Umbilical cord (tissue), 2 donors: Measurements from ENCODE around the gene APC2. TPM values are rescaled to one million over a fixed set of nuclear protein-coding genes. Genes with fewer than 3 reads are reported as not detected.
"Not testable (repeated sequence)": the region's sequence is repeated elsewhere in the genome, so short reads cannot be mapped to it uniquely, and the experiment has no call there.

Experiments used
- DNase-seq: peaks from one replicate; pipeline ENCODE4 v3.0.0-alpha.2; 2015; ENCODE audit warnings: low spot score
- total RNA-seq: library from RNA; depleted of rRNA; stranded (reverse); fragments of >200 nt; gene quantifications from one replicate; pipeline ENCODE4 v1.2.3, GENCODE V29; 2014; ENCODE audit warnings: low replicate concordance; ENCODE audit not compliant: insufficient read depth

Gene APC2
- total RNA-seq, 1 donor from 2014 or later = 0.72 TPM

DNA sequence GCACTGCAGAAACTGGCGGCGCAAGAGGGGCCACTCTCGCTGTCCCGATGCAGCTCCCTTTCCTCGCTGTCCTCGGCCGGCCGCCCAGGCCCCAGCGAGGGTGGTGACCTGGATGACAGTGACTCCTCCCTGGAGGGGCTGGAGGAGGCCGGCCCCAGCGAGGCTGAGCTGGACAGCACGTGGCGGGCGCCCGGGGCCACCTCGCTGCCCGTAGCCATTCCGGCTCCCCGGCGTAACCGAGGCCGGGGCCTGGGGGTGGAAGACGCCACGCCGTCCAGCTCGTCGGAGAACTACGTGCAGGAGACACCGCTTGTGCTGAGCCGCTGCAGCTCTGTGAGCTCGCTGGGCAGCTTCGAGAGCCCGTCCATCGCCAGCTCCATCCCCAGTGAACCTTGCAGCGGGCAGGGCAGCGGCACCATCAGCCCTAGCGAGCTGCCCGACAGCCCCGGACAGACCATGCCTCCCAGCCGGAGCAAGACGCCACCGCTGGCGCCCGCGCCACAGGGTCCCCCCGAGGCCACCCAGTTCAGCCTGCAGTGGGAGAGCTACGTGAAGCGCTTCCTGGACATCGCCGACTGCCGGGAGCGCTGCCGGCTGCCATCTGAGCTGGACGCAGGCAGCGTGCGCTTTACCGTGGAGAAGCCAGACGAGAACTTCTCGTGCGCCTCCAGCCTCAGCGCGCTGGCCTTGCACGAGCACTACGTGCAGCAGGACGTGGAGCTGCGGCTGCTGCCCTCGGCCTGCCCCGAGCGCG is 16.7 kb downstream of the APC2 start:
- no peak for DNase-seq

DNA sequence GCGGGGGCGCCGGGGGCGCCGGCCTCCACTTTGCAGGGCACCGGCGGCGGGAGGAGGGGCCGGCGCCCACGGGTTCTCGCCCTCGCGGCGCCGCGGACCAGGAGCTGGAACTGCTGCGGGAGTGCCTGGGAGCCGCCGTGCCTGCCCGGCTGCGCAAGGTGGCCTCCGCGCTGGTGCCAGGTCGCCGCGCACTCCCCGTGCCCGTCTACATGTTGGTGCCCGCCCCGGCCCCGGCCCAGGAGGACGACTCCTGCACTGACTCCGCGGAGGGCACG is 17.2 kb downstream of the APC2 start:
- DNase-seq = no peak

DNA sequence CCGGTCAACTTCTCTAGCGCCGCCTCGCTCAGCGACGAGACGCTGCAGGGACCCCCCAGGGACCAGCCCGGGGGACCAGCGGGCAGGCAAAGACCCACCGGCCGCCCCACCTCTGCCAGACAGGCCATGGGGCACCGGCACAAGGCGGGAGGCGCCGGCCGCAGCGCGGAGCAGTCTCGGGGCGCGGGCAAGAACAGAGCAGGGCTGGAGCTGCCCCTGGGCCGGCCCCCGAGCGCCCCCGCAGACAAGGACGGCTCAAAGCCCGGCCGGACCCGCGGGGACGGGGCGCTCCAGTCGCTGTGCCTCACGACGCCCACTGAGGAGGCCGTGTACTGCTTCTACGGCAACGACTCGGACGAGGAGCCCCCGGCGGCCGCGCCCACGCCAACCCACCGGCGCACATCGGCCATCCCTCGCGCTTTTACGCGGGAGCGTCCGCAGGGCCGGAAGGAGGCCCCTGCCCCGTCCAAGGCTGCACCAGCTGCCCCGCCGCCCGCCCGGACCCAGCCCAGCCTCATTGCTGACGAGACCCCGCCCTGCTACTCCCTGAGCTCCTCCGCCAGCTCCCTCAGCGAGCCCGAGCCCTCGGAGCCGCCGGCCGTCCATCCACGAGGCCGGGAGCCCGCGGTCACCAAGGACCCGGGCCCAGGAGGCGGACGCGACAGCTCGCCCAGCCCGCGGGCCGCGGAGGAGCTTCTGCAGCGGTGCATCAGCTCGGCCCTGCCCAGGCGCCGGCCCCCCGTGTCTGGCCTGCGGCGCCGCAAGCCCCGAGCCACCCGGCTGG is 17.8 kb downstream of the APC2 start:
- no peak for DNase-seq

DNA sequence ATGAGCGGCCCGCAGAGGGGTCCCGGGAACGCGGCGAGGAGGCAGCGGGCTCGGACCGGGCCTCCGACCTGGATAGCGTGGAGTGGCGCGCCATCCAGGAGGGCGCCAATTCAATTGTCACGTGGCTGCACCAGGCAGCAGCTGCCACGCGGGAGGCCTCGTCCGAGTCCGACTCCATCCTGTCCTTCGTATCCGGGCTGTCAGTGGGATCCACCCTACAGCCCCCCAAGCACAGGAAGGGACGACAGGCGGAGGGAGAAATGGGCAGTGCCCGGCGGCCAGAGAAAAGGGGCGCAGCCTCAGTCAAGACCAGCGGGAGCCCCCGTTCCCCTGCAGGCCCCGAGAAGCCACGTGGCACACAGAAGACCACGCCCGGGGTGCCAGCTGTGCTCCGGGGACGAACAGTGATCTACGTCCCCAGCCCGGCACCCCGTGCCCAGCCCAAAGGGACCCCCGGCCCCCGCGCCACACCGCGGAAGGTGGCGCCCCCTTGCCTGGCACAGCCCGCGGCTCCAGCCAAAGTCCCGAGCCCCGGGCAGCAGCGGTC is 18.4 kb downstream of the APC2 start:
- no peak for DNase-seq

DNA sequence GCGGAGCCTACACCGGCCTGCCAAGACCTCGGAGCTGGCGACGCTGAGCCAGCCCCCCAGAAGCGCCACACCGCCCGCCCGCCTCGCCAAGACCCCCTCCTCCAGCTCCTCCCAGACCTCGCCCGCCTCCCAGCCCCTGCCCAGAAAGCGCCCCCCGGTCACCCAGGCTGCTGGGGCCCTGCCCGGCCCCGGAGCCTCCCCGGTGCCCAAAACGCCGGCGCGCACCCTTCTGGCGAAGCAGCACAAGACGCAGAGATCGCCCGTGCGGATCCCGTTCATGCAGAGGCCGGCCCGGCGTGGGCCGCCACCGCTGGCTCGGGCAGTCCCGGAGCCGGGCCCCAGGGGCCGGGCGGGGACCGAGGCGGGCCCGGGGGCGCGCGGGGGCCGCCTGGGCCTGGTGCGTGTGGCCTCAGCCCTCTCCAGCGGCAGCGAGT is 18.9 kb downstream of the APC2 start:
- DNase-seq = no peak

DNA sequence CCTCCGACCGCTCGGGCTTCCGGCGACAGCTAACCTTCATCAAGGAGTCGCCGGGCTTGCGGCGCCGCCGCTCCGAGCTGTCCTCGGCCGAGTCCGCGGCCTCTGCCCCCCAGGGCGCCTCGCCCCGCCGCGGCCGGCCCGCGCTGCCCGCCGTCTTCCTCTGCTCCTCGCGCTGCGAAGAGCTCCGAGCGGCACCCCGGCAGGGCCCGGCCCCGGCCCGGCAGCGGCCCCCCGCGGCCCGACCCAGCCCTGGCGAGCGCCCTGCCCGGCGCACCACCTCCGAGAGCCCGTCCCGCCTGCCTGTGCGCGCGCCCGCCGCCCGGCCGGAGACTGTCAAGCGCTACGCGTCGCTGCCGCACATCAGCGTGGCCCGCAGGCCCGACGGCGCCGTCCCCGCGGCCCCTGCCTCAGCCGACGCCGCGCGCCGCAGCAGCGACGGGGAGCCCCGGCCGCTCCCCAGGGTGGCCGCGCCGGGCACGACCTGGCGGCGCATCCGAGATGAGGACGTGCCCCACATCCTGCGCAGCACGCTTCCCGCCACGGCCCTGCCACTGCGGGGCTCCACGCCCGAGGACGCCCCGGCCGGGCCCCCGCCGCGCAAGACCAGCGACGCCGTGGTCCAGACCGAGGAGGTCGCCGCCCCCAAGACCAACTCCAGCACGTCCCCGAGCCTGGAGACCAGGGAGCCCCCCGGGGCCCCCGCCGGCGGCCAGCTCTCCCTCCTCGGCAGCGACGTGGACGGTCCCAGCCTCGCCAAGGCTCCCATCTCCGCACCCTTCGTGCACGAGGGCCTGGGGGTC is 19.5 kb downstream of the APC2 start:
- DNase-seq = no peak

DNA sequence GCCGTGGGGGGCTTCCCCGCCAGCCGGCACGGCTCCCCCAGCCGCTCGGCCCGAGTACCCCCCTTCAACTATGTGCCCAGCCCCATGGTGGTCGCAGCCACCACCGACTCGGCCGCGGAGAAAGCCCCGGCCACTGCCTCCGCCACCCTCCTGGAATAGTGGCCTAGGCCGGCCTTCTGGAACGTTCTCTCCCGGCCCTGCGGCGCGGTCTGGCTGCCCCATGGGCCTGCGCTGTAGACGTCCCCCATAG is 20.1 kb downstream of the APC2 start:
- no peak for DNase-seq

DNA sequence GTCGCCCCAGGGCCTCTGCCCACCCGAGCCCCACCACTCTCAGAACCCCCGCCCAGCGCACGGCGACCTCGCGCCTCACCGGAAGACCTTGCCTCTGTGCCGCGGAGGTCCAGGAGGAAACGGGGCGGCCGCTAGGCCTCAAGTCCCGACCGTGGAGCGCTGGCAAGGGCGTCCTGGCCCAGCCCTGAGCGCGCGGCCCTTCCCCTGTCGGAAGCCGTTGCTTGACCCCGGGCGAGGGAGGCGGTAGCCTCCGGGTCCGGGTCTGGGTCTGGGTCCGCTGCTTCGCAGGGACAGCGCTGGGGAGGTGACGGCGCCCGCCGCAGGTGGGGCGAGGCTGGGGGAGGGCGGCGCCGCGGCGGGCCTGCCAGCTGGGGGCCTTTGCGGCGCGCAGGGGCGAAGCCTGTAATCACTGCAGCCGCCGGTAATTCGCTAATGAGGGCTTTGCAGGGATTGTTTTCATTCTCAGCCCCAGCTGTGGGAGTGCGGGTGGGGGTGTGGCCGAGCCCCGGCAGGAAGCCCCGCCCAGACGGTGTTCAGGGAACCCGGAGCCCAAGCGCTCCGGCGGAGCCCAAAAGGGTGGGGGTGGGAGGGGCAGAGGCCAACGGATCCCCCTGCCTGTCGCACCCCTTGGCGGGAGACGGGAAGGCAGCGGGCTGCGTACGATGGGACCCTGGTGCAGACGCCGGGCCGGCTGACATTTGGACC is 20.5 kb downstream of the APC2 start:
- DNase-seq = no peak

DNA sequence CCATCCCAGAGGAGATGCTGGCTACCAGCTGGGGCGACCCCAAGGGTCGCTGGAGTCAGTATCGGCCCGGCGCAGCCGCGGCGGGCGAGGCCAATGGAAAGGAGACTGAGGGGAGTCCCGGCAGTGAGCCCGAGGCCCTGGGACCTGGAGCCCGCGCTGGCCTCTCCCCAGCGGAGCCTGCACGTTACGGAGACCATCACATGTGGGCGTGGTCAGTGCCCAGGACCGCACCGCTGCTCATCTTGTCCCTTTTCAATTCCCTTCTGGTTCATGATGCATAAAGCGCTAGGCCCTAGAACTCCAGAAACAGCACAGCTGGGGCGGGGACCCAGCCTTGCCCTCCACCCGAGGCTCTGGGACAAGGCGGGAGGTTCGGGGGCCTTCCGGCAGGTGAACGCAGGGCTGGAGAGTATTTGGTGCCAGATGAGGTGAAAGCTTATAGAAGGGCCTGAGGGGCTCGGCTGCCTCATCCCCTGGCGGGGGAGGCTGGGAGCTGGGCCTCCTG is 21.1 kb downstream of the APC2 start:
- DNase-seq = no peak

DNA sequence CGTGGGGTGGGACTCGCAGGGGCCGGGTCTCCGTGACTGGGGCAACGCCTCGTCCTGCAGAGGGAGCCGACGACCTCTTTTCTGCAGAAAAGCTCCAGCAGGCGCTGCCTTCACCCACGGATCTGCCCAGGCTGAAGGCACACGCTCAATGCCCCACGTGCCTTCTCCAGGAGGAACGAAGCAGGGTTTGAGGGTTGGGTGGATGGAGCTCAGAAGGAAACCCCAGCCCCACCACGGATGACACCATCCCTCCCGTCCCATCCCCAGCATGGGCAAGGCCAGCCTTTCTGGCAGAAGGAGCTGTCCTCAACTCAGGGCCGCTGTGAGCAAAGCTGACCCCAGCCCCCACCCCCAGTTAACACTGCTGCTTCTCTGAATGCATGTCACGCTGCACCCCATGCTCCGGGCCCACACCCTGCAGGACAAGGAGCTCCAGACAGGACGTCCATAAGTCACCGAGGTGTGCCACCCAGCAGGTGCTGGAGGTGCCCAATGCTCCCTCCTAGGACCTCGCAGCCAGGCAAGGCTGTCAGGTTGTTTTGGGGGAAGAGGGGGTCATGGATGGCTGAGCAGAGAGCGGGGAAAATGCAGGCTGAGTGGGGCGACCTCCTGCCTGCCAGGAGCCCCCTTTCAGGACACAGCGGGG is 21.7 kb downstream of the APC2 start:
- no peak for DNase-seq

DNA sequence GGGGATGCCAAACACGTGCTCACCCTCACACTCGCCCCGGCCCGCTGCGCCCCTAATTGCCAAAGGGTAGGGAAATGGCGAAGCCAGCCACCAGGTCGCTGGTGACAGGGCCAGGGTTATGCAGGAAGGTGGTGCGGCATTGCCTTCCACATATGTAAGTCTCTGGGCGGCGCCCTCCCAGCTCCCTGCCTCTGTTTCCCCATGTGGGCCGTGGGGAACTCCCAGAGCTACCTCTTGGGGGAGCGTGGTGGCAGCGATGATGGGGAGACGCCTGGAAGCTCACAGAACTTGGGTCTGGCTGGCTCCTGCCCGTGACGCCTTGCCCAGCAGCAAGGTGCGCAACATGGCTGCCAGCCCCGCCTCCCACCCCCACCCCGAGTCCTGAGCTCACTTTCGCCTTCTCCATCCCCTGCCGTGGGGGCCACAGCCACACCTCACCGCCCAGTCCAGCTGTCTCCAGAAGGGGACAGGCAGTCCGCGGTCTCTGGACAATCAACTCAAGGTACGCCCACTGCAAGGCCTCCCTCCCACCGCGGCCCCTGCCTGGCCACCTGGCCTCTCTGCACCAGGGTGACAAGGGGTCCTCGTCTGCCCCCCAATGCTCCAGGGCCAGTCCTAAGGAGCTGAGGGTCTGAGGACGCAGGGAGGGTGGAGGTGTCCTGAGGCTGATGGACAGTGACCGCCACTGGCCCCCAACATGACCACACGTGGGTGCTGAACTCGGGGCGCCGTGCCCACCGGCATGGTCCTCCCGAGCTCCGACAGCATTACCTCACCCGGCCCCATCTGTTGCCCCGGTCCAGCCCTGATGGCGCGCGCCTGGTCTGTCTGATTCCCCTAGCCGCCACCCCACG is 22.5 kb downstream of the APC2 start:
- DNase-seq = no peak

DNA sequence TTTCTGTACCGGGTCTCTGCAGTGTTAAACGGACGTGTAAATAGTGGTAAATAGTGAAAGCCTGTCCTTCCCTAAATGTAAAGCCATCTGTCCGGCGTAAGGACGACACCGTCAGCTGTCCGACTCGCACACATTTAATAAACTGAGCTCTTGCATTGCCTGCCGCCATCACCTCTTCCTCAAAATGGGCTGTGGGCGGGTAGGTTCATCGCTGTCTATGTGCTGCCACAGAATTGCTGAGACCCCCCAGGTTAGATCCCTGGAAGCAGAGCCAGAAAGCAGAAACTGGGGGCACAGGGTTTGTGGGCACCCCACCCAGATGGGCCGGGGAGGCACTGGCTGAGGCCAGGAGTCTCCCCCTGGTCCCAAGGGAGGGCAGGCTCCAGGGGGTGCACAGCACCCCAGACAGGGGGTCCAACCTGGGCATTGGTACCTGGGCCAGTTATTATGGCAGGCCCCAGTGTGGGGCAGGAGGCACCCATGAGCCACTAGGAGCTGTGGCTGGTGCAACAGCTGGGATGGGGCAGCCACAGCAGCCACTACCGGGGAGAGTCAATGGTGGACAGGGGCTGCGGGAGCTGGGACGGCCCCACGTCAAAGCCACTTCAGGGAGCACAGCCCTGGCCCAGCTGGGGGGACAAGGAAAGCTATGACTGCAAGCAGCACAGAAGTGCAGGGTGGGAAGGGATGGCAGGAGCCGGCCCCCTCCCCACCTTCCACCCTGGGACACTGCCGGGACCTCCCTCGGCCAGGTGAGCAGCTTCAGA is 23.3 kb downstream of the APC2 start:
- no peak for DNase-seq

DNA sequence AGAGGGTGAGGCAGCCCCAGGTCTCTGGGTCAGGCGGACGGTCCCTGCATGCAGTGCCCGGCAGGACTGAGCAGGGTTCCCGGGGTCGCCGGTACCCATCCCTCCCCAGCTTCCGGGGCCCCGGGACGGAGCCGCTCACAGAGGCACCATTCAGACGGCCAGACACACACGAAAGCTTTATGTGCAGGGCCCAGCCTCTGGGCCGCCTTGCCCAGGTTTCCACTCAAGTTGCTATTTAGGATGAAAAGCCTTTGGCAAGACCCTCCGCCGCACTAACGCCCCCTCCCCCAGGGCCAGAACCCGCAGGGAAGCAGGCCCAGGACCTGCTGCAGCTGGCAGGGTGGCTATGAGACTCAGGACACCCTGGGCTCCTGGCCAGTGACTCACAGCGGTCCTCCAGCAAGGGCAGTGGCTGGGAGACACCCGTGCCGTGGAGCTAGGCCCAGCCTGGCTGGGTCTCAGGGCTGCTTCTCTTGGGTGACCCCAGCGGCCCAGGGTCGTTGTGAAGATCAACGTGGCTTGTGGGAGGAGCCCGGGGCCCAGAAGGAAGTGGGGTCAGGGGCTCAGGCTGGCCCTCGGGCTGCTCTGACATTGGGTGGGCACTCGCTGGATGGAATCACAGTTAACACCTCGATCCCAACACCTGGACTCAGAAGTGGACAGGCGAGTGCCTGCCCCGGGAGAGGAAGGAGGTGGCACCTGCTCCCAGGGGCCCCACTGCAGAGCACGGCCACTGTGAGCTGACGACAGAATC is 24.3 kb downstream of the APC2 start:
- no peak for DNase-seq

DNA sequence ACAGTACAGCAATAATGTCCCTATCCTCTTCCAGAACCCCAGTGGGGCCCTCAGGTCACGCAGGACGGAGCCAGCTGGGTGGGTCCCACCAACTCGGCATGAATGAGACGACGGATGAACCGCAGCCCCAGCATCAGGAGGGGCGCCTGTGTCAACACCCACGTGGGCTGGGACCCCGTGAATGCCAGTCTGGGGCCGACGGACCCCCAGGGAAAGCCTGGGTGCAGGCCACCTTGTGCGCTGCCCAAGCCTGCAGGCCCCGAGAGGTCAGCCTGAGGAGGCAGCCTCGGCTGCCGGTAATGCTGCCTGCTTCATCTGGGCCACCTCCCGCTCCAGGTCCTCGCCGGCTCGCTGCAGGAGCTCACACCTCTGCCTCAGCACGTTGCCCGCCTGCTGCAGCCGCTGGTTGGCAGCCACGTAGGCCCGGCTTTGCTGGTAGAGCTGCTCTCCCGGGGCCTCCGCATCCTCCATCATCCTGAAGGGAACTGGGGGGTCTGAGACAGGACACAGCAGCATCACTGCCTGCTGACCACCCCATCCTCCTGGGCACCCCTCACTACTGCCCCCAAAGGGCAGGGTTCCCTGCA is 24.9 kb downstream of the APC2 start:
- DNase-seq = no peak

DNA sequence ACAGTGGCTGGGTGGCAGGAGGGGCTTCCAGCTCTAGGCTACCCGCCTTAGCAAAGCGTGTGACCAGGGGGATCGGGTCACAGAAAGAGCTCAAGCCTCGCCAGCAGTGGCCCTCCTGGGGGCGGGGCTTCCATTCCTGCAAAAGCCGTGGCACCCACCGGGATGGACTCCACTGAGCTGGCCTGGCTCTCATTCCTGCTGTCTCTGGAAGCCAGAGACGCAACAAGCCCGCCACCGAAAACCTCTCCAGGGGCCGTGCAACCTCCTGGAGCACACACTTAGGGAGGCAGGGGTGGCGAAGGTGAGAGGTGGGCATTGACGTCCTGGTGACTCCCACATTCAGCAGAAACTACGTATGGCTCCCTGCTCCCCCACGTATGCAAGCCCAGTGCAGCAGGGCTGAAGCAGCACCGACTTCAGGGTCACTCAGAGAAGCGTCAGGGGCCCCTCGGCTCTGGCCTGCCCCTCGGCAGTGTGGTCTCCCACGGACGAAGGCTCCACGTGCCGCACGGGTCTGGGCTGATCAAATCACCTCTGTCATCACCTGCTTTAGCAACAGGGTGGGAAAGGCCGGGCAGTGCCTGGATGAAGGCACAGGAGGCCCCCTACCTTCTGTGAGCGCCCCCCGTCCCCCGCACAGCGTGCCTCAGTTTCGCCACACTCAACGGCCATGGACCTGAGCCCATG is 26.0 kb downstream of the APC2 start:
- no peak for DNase-seq

DNA sequence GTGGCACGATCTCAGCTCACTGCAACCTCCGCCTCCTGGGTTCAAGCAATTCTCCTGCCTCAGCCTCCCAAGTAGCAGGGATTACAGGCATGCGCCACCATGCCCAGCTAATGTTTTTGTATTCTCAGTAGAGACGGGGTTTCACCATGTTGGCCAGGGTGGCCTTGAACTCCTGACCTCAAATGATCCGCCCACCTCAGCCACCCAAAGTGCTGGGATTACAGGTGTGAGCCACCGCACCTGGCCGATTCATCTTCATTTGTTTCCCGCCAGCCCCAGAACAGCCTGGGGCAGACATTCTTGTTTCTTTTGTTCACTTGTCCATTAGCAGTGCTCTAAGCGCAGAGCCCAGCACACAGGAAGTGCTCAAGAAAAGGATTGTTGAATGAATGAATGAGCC is 27.1 kb downstream of the APC2 start:
- DNase-seq = not testable (repeated sequence)

DNA sequence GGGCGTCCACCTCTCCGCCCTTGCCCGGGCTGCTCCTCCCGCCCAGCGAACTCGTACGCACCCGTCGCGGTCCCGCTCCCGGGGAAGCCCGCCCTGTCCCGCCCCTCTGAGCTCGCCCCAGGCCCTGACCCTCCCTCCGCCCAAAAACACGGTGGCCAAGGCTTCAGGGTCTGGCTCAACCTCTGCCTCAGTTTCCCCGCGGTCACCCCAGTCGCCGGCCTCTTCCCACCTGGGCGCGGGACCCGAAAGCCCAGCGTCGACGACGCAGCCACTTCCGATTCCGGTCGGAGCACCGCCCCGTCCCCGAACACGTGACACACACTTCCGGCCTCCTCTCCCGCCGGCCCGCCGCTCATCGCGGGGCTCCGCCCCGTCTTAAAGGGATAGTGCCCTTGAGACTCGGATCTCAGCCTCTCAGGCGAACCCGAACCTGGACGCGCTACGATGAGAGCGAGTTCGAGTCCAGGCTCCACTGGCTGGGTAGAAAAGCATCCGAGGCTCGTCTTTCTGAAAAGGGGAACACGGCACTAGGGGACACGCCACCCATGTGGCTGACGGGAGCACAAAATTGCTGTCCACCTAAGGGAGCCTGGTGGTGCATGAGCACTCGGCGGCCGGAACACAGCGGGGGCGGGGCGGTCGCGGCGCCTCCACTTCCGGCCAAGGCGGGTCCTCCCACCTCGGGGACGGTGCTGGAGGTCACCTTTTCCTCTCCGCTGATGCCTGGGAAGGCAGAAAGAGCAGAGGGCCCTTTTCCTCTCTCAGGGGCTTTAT is 29.2 kb downstream of the APC2 start, which contains the start of gene C19orf25:
Gene C19orf25 (minus strand): TSS at position 282 of the 774 bp plus-strand sequence. CDS start 312 bp downstream, outside the sequence.
- DNase-seq = peak; percentile 95
